K562 (cell line): Measurements from ENCODE around the gene TTLL11. TPM values are rescaled to one million over a fixed set of nuclear protein-coding genes. Genes with fewer than 3 reads are reported as not detected.

Experiments used
- ATAC-seq: fragments of 200-7000 bp; cut with Tn5 transposase; 3 replicates; pipeline ENCODE4 v1.9.1; 2020; ENCODE audit warnings: moderate library complexity
- BruUV-seq: library from RNA; stranded (reverse); fragments of 400-500 nt; replicated peaks from 2 replicates; lab custom pipeline; 2021; lab: Mats Ljungman, UMichigan
- CTCF ChIA-PET: fragments of 300-600 bp; formaldehyde crosslinking; extraction: SDS; loops from one replicate; lab custom pipeline; 2021; ENCODE audit warnings: low intra/inter-chr PET ratio; lab: Yijun Ruan, JAX
- POLR2A ChIA-PET: fragments of 300-600, 350-650 bp; sonication (Branson Sonifier 250); formaldehyde crosslinking; extraction: SDS; loops from one replicate; lab custom pipeline; 2021; ENCODE audit warnings: antibody characterized with exemption, inconsistent platforms; lab: Yijun Ruan, JAX
- DNase-seq, 4 experiments: peaks; one replicate each; pipeline versions ENCODE4 v3.0.0 to v3.0.0-alpha.2; 2011 to 2018; ENCODE audit warnings: low spot score in 3 of 4, mixed read lengths in 3 of 4; ENCODE audit errors: extremely low read depth in 1 of 4
- FAIRE-seq: peaks from 2 replicates; lab custom pipeline; 2011; peaks lifted over from hg19 to GRCh38; lab: Jason Lieb, UNC
- H2AFZ ChIP-seq: 2 replicates; pipeline ENCODE4 v1.6.0; 2011; ENCODE audit warnings: low read depth, low read length, control low read depth, inconsistent platforms
- H3K27ac ChIP-seq: fragments of 200-600 bp; 3 replicates; pipeline ENCODE4 v1.8.0; 2011; ENCODE audit warnings: low read depth, mild to moderate bottlenecking, control low read depth, inconsistent platforms, low read length, moderate library complexity, mixed read lengths; ENCODE audit errors: extremely low read depth
- H3K27me3 ChIP-seq, 2 experiments: fragments of 300-600 bp in 1 of 2; 2 replicates in 1 of 2; 3 replicates in 1 of 2; pipeline versions ENCODE4 v1.6.0 to v1.8.0; 2011; ENCODE audit warnings: inconsistent platforms in 2 of 2, low read length in 2 of 2, mild to moderate bottlenecking in 1 of 2, mixed read lengths in 1 of 2, moderate library complexity in 1 of 2; ENCODE audit not compliant: control insufficient read depth in 2 of 2, insufficient read depth in 2 of 2
- H3K36me3 ChIP-seq: fragments of 300-600 bp; 3 replicates; pipeline ENCODE4 v1.8.0; 2011; ENCODE audit warnings: mild to moderate bottlenecking, low read length, inconsistent platforms; ENCODE audit not compliant: control insufficient read depth, insufficient read depth
- H3K4me1 ChIP-seq, 2 experiments: fragments of 200-600 bp in 1 of 2; replicated peaks in 1 of 2; 2 replicates in 1 of 2; 3 replicates in 1 of 2; pipeline versions ENCODE4 v1.5.1 to v1.8.0; 2011; ENCODE audit warnings: inconsistent platforms in 2 of 2, low read length in 2 of 2, mild to moderate bottlenecking in 1 of 2, mixed read lengths in 1 of 2, moderate library complexity in 1 of 2; ENCODE audit not compliant: control insufficient read depth in 2 of 2, insufficient read depth in 2 of 2
- H3K4me2 ChIP-seq: 2 replicates; pipeline ENCODE4 v1.6.1; 2011; ENCODE audit warnings: low read length, control low read depth, inconsistent platforms, mixed read lengths; ENCODE audit not compliant: insufficient read depth
- H3K4me3 ChIP-seq: fragments of 200-600 bp; sonication (generic), shearing (Covaris generic); 2 replicates; pipeline ENCODE4 v1.5.1; 2016; ENCODE audit warnings: control low read depth, inconsistent platforms
- H3K79me2 ChIP-seq: fragments of 200-600 bp; 3 replicates; pipeline ENCODE4 v1.8.0; 2011; ENCODE audit warnings: low read length, inconsistent platforms; ENCODE audit not compliant: control insufficient read depth, insufficient read depth
- H3K9ac ChIP-seq, 2 experiments: 2 replicates each; pipeline versions ENCODE4 v1.6.0 to v1.6.1; 2011; ENCODE audit warnings: low read depth in 2 of 2, low read length in 2 of 2, control low read depth in 1 of 2, inconsistent platforms in 1 of 2, mild to moderate bottlenecking in 1 of 2, mixed read lengths in 1 of 2; ENCODE audit not compliant: insufficient read depth in 1 of 2
- H3K9me1 ChIP-seq: one replicate; pipeline ENCODE4 v1.6.0; 2011; ENCODE audit warnings: inconsistent platforms, mild to moderate bottlenecking, low read length, moderate library complexity; ENCODE audit not compliant: control insufficient read depth, insufficient read depth
- H3K9me3 ChIP-seq: replicated peaks from 2 replicates; pipeline ENCODE4 v1.5.1; 2011; ENCODE audit warnings: low read depth, low read length, inconsistent platforms; ENCODE audit not compliant: control insufficient read depth, insufficient read depth
- H4K20me1 ChIP-seq: replicated peaks from 2 replicates; pipeline ENCODE4 v1.6.1; 2011; ENCODE audit warnings: low read length, inconsistent platforms, mixed read lengths; ENCODE audit not compliant: control insufficient read depth, insufficient read depth
- ATF3 ChIP-seq, 2 experiments: fragments of 450-650 bp in 1 of 2; sonication (generic) in 1 of 2; formaldehyde crosslinking in 1 of 2; IDR thresholded peaks in 1 of 2; conservative IDR thresholded peaks in 1 of 2; 2 replicates each; pipeline versions ENCODE4 v1.6.1 to v1.8.1; 2016 to 2023; ENCODE audit warnings: mild to moderate bottlenecking in 2 of 2, moderate library complexity in 2 of 2, inconsistent platforms in 1 of 2, missing genetic modification reagents in 1 of 2
- CREB3L1 ChIP-seq: fragments of 450-650 bp; IDR thresholded peaks from 2 replicates; pipeline ENCODE4 v1.6.1; 2014; ENCODE audit warnings: low read depth, mild to moderate bottlenecking, moderate library complexity, borderline replicate concordance
- E2F3 ChIP-seq: fragments of 250-450 bp; sonication (Bioruptor Pico); IDR thresholded peaks from 2 replicates; pipeline ENCODE4 v1.4.0; 2020; ENCODE audit warnings: mild to moderate bottlenecking
- EP300 ChIP-seq: IDR thresholded peaks from 2 replicates; pipeline ENCODE4 v1.6.1; 2012; ENCODE audit warnings: low read length, improper control_type of control experiment
- MIER1 ChIP-seq: fragments of 450-650 bp; IDR thresholded peaks from 2 replicates; pipeline ENCODE4 v1.6.1; 2016; ENCODE audit warnings: antibody characterized with exemption, mild to moderate bottlenecking, low read depth
- PHB ChIP-seq: fragments of 250-450 bp; sonication (Bioruptor Pico); IDR thresholded peaks from 2 replicates; pipeline ENCODE4 v1.5.0; 2021
- TCF15 ChIP-seq: fragments of 250-450 bp; sonication (Bioruptor Pico); IDR thresholded peaks from 2 replicates; pipeline ENCODE4 v1.8.0; 2022; ENCODE audit warnings: moderate library complexity, mild to moderate bottlenecking, inconsistent platforms
- TRIM25 ChIP-seq: fragments of 450-650 bp; IDR thresholded peaks from 2 replicates; pipeline ENCODE4 v1.7.0; 2016; ENCODE audit warnings: borderline replicate concordance
- ZNF146 ChIP-seq: IDR thresholded peaks from one replicate; pipeline ENCODE4 v1.6.1; 2018; ENCODE audit warnings: missing compliant biosample characterization; ENCODE audit not compliant: unreplicated experiment
- ZNF384 ChIP-seq: IDR thresholded peaks from 2 replicates; pipeline ENCODE4 v1.6.1; 2012; ENCODE audit warnings: low read depth, low read length, improper control_type of control experiment
- WGBS: fragments of 100-300 bp; shearing (Covaris generic); methylation state at CpG from one replicate; pipeline ENCODE4 v1.1.6; 2016; ENCODE audit warnings: low coverage, mixed read lengths; ENCODE audit not compliant: insufficient coverage; ENCODE audit errors: missing lambda C conversion rate; 5-methylcytosine and 5-hydroxymethylcytosine counted together
- in situ Hi-C: fragments of 300-500 bp; cut with MboI; formaldehyde crosslinking; loops from 4 replicates; pipeline ENCODE4 v1.15.0; 2018; ENCODE audit warnings: inconsistent platforms, mixed read lengths
- intact Hi-C: fragments of 100-400 bp; cut with micrococcal nuclease; formaldehyde crosslinking; loops from 2 replicates; pipeline ENCODE4 v1.14.2; 2022
- polyA plus RNA-seq, 8 experiments: library from polyadenylated mRNA; depleted of rRNA in 4 of 8; stranded (reverse) in 5 of 8; unstranded in 3 of 8; fragments of >200 nt; fragmentation: Nextera tagmentation in 2 of 8; fragmentation: Illumina TruSeq in 1 of 8; extraction: Ambion mirVana in 2 of 8; extraction: Trizol in 1 of 8; gene quantifications; 2 replicates each; pipeline versions ENCODE4 v1.2.1 to v1.2.3, GENCODE V29; 2011 to 2014; ENCODE audit warnings: inconsistent platforms in 1 of 8, missing spikeins in 1 of 8
- total RNA-seq, 7 experiments: library from RNA; depleted of rRNA in 6 of 7; stranded (reverse); fragments of >200 nt in 6 of 7; fragmentation: Illumina TruSeq in 2 of 7; extraction: Trizol in 2 of 7; gene quantifications; 2 replicates each; pipeline versions ENCODE4 v1.2.1 to v1.2.3, GENCODE V29; 2011 to 2021; ENCODE audit warnings: low replicate concordance in 1 of 7

The TTLL11 gene
- total and polyA plus RNA-seq, 9 of the 15 experiments (the other 6 are each of a cell fraction or from before 2014, with no cell fraction given) = 0.83 to 4.4 (median 2.7) TPM

- no peaks in the 10 kb centered on the region; the same call in 1 of the 2 replicates for H4K20me1 ChIP-seq
- peaks cover 0 to 8% of the 10 kb centered on the region in 2 experiments; a peak in 1 of 5 replicates for H3K4me1 ChIP-seq
- no peak overlapping the region for H3K4me3 ChIP-seq
- intact Hi-C loops (no loop called here), in situ Hi-C loops (no loop called here)
- H3K36me3 ChIP-seq = no peaks in the 10 kb centered on the region
- H3K79me2 ChIP-seq = no peaks in the 10 kb centered on the region
- no peak overlapping the region for H3K9ac ChIP-seq
- FAIRE-seq (no peak), DNase-seq (no peak), ATAC-seq (no peak)
- peaks cover 22 to 73% of the 10 kb centered on the region in 2 experiments for H3K27me3 ChIP-seq
- no TSS peak for BruUV-seq
- ChIA-PET POLR2A (interaction anchor here (0.6 kb wide), 1 partner anchor 34 kb away, joined by 3 read pairs; no protein-coding TSS in a partner anchor), CTCF (no interaction called here)
- no peaks in the 10 kb centered on the region for H3K9me1 ChIP-seq
- H3K27ac ChIP-seq = no peak overlapping the region
- H3K9me3 ChIP-seq = no peaks in the 10 kb centered on the region
- H2AFZ ChIP-seq = no peak overlapping the region
- TF ChIP-seq ZNF384 (no peak), E2F3 (CRISPR knock-in tag) (no peak), TRIM25 (no peak), TCF15 (CRISPR knock-in tag) (no peak), EP300 (no peak), PHB (CRISPR knock-in tag) (no peak), CREB3L1 (no peak), ZNF146 (CRISPR knock-in tag) (no peak), ATF3 (IDR thresholded peaks at IDR 0.05) (no peak), ATF3 (CRISPR knock-in tag; conservative IDR thresholded peaks at IDR 0.05) (no peak), MIER1 (no peak)
- 5% methylated on average over 17 of the region's 17 CpGs for WGBS
- H3K4me2 ChIP-seq = no peak overlapping the region
These were observed 312.7 kb downstream of the TTLL11 start for GRCh38 chr9:121780177-121781040.
